Naive thymus-derived CD8-positive, alpha-beta T cell (primary cell): ENCODE measurements around the gene SULT1A1. TPM values are rescaled to one million over a fixed set of nuclear protein-coding genes. Genes with fewer than 3 reads are reported as not detected.
A peak's percentile ranks its signal among the peaks of the same experiment; 100 is the strongest.
"Not testable (repeated sequence)": the region's sequence is repeated elsewhere in the genome, so short reads cannot be mapped to it uniquely, and the experiment has no call there.

ENCODE experiments used
- ATAC-seq, 2 donors: fragments of 150-1000 bp; cut with Tn5 transposase in 1 of 2; sonication (Bioruptor Pico), chemical (Tn5 transposase) in 1 of 2; 1 replicate in 1 of 2; 2 replicates in 1 of 2; pipeline ENCODE4 v1.10.0; 2021; ENCODE audit warnings: mild to moderate bottlenecking in 2 of 2, moderate library complexity in 2 of 2
- POLR2A ChIA-PET: fragments of 350-600 bp; sonication (Branson Sonifier 250); formaldehyde crosslinking; loops from one replicate; lab custom pipeline; 2021; ENCODE audit warnings: antibody characterized with exemption; lab: Charles Lee
- DNase-seq, 10 donors: peaks; one replicate each; pipeline versions ENCODE4 v3.0.0 to v3.0.0-alpha.2; 2020 to 2022
- H3K27ac Mint-ChIP-seq, 10 donors: one replicate each; pipeline ENCODE4 v1.8.0; 2020 to 2022; ENCODE audit warnings: mild to moderate bottlenecking in 10 of 10, mixed read lengths in 10 of 10, moderate library complexity in 4 of 10, inconsistent platforms in 1 of 10
- H3K27me3 Mint-ChIP-seq, 5 donors: one replicate each; pipeline ENCODE4 v1.8.0; 2021 to 2022; ENCODE audit warnings: mixed read lengths in 5 of 5
- H3K36me3 Mint-ChIP-seq, 3 donors: one replicate each; pipeline ENCODE4 v1.8.0; 2020 to 2022; ENCODE audit warnings: mixed read lengths in 3 of 3, mild to moderate bottlenecking in 2 of 3, inconsistent platforms in 1 of 3
- H3K4me1 Mint-ChIP-seq, 4 donors: one replicate each; pipeline ENCODE4 v1.8.0; 2021 to 2022; ENCODE audit warnings: mixed read lengths in 4 of 4
- H3K4me3 Mint-ChIP-seq, 10 donors: one replicate each; pipeline ENCODE4 v1.8.0; 2020 to 2022; ENCODE audit warnings: mild to moderate bottlenecking in 10 of 10, mixed read lengths in 10 of 10, moderate library complexity in 6 of 10, inconsistent platforms in 1 of 10
- H3K9me3 Mint-ChIP-seq, 9 donors: one replicate each; pipeline ENCODE4 v1.8.0; 2020 to 2022; ENCODE audit warnings: mixed read lengths in 9 of 9, mild to moderate bottlenecking in 3 of 9, inconsistent platforms in 1 of 9, moderate library complexity in 1 of 9
- polyA plus RNA-seq, 3 donors: library from polyadenylated mRNA; unstranded; fragments of 300-500 nt; fragmentation: Illumina TruSeq; gene quantifications; one replicate each; pipeline ENCODE4 v1.2.3, GENCODE V29; 2021
- total RNA-seq, 8 experiments: library from RNA in 2 of 8; stranded (reverse) in 2 of 8; gene quantifications; one replicate each; pipeline ENCODE4 v1.2.3 and lab custom pipeline; 2021 to 2026

SULT1A1 gene
- total and polyA plus RNA-seq, 5 experiments from 2014 or later: 3.3 to 20.9 (median 12.6) TPM

- H3K9me3 Mint-ChIP-seq: no peaks in the 10 kb centered on the region
- H3K27me3 Mint-ChIP-seq: no peaks in the 10 kb centered on the region
- no peak overlapping the region for H3K4me3 Mint-ChIP-seq
- POLR2A ChIA-PET: no interaction called here
- peaks cover 2 to 16% (median 5%) of the 10 kb centered on the region in 4 donors for H3K4me1 Mint-ChIP-seq
- no peak for DNase-seq
- peaks cover 0 to 39% (median 5%) of the 10 kb centered on the region in 3 donors for H3K36me3 Mint-ChIP-seq
- ATAC-seq: no peak
- H3K27ac Mint-ChIP-seq: peak overlapping the region in 3 of 10 donors; percentile 20 to 75 (median 55)
These were observed 6.8 kb upstream of the SULT1A1 start for GRCh38 chr16:28616636-28617035.

DNA sequence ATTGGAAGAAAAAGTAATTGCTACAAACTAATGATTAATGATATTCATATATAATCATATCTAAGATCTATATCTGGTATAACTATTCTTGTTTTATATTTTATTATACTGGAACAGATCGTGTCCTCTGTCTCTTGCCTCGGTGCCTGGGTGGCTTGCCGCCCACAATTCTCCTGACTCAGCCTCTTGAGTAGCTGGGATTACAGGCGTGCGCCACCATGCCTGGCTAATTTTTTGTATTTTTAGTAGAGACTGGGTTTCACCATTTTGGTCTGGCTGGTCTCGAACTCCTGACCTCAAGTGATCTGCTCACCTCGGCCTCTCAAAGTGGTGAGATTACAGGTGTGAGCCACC, 6.4 kb upstream of the SULT1A1 start:
- H3K4me3 Mint-ChIP-seq, DNase-seq, POLR2A ChIA-PET, H3K9me3 Mint-ChIP-seq, ATAC-seq, H3K27me3 Mint-ChIP-seq: not testable (repeated sequence)
- H3K36me3 Mint-ChIP-seq: peaks cover 0 to 38% (median 5%) of the 10 kb centered on the region in 3 donors
- peaks cover 0 to 14% (median 2%) of the 10 kb centered on the region in 4 donors for H3K4me1 Mint-ChIP-seq
- peak overlapping the region in 2 of 10 donors; percentile 55 to 75 for H3K27ac Mint-ChIP-seq

DNA sequence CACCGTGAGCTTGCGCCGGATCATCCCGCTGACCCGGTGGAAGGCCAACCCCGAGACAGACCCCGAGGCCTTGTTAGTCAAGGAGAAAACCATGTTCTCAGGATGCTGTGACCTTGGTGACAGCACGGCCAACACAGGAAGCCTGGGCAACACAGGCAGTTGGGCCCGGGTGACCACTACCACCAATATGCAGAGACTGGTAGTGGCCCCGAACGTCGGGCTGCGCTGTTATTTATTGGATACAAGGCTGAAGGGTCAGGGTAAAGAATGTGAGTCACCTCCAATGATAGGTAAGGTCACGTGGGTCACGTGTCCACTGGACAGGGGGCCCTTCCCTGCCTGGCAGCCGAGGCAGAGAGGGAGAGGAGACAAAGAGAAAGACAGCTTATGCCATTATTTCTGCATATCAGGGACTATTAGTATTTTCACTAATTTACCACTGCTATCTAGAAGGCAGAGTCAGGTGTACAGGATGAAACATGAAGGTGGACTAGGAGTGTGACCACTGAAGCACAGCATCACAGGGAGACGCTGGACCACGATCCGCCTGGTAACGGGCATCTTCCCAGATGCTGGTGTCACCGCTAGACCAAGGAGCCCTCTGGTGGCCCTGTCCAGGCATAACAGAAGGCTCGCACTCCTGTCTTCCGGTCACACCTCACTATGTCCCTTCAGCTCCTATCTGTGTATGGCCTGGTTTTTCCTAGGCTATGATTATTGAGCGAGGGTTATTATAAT, 5.8 kb upstream of the SULT1A1 start:
- ATAC-seq, H3K27me3 Mint-ChIP-seq, H3K27ac Mint-ChIP-seq, H3K4me3 Mint-ChIP-seq, POLR2A ChIA-PET, H3K9me3 Mint-ChIP-seq: not testable (repeated sequence)
- DNase-seq: peak in 3 of 10 donors; percentile 22 to 26 (median 22)
- Mint-ChIP-seq H3K36me3 (peaks cover 0 to 33% (median 5%) of the 10 kb centered on the region in 3 donors), H3K4me1 (peaks cover 4 to 14% (median 7%) of the 10 kb centered on the region in 4 donors)

GRCh38 chr16:28614561-28614960, 4.7 kb upstream of the SULT1A1 start:
- peaks cover 0 to 25% (median 5%) of the 10 kb centered on the region in 3 donors for H3K36me3 Mint-ChIP-seq
- H3K9me3 Mint-ChIP-seq, DNase-seq, H3K4me3 Mint-ChIP-seq, ATAC-seq, POLR2A ChIA-PET, H3K27me3 Mint-ChIP-seq: not testable (repeated sequence)
- peak overlapping the region in 1 of 10 donors; percentile 40 for H3K27ac Mint-ChIP-seq
- H3K4me1 Mint-ChIP-seq: peaks cover 6 to 21% (median 16%) of the 10 kb centered on the region in 4 donors

DNA sequence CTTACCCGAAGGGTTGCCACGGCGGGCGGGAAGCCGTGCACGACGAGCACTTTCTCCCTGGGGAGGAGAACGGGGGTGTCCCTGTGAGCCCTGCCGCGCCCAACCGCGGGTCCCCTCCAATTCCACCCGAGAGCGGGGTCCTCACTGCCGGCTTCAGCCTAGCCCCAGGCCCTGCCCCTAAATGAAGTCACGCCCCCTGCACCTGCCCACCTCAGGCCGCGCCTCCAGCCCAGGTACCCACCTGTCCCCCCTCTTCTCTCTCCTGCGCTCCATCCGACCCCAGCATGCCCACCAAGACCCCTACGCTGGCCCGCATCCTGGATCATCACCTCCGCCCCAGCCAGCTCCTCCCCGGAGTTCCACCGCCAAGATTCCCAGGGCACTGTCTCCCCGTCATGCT, 4.1 kb upstream of the SULT1A1 start:
- H3K9me3 Mint-ChIP-seq, DNase-seq, POLR2A ChIA-PET, ATAC-seq, H3K4me3 Mint-ChIP-seq, H3K27ac Mint-ChIP-seq, H3K27me3 Mint-ChIP-seq: not testable (repeated sequence)
- Mint-ChIP-seq H3K4me1 (peaks cover 6 to 25% (median 20%) of the 10 kb centered on the region in 4 donors), H3K36me3 (peaks cover 0 to 19% (median 2%) of the 10 kb centered on the region in 3 donors)

GRCh38 chr16:28612359-28613280, 2.8 kb upstream of the SULT1A1 start:
- H3K4me3 Mint-ChIP-seq, POLR2A ChIA-PET, H3K27ac Mint-ChIP-seq, H3K9me3 Mint-ChIP-seq, H3K36me3 Mint-ChIP-seq, H3K27me3 Mint-ChIP-seq, DNase-seq: not testable (repeated sequence)
- H3K4me1 Mint-ChIP-seq: peaks cover 6 to 25% (median 20%) of the 10 kb centered on the region in 4 donors
- peak; percentile 97 to 98 for ATAC-seq

DNA sequence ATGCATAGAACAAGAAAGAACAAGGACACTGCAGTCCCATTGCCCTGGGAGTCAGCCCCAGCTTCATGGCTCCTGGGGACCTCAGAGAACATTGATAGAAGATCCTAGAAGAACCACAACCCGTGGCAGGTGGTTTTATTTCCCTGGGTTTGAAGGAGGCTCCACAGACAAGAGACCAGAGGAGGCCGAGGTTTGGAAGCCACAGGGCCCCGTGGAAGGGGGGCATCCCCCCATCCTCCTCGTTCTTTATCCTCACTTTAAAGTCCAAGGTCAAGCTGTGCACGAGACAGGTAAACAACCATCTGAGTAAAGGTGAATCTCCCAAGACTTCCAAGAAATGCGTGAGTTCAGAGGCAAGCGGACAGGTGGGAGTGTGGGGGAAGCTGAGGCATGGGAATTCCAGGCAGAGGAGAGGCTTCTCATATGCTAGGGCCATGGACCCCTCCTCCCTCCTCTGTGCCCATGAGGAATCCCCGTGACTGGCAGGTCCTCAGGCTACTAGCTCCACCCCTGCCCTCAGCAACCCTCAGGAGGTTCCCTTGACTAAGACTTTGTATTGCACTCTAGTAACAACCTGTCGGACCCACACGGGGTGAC, 849 bp upstream of the SULT1A1 start:
- Mint-ChIP-seq H3K9me3 (no peaks in the 10 kb centered on the region), H3K36me3 (peaks cover 0 to 3% (median 0%) of the 10 kb centered on the region in 3 donors), H3K4me3 (peak overlapping the region in 3 of 10 donors; percentile 20 to 40 (median 30)), H3K27ac (peak overlapping the region in 8 of 10 donors; percentile 20 to 81 (median 40)), H3K27me3 (no peaks in the 10 kb centered on the region), H3K4me1 (peaks cover 6 to 24% (median 16%) of the 10 kb centered on the region in 4 donors)
- no peak for DNase-seq
- POLR2A ChIA-PET: interaction anchor here (1.5 kb wide), 1 partner anchor 56 kb away, joined by 3 read pairs; no protein-coding TSS in a partner anchor
- no peak for ATAC-seq

DNA sequence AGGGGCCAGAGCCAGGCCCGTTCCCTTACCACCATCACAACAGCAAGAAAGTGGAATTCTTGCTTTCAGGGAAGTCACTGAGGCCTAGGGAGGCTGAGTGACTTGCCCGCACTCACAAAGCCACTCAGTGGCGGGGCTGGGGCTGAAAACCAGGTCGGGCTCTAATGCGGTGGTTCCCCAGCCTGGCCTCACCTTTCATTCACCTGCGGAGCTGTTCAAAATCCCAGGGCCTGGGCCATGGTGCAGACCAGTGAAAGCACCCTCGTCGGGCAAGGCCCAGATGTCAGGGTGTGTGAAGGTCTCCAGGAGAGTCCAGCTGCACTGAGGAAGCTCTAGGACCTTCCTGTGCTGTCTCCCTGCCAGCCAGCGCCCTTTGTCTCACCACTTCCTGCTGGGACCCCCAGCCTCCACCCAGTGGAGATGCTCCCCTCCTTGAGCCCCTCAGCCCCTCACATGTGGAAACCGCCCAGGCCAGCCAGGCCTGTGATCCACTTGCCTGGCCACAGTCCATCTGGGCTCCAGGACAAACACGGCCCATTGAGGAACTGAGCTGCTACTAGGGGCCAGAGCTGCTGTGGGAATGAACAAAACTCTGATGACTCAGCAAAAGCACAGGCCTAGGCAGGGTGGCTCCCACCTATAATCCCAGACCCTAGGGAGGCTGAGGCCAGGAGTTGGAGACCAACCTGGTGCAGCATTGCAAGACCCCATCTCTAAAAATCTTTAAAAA, 812 bp downstream of the SULT1A1 start:
- DNase-seq, ATAC-seq, H3K36me3 Mint-ChIP-seq, H3K9me3 Mint-ChIP-seq, H3K27me3 Mint-ChIP-seq: not testable (repeated sequence)
- POLR2A ChIA-PET: interaction anchor here (0.7 to 1.5 kb wide), 2 partner anchors 55 to 117 kb away, joined by 3 read pairs; partner anchors contain the start of gene CLN3
- Mint-ChIP-seq H3K4me3 (peak overlapping the region in 1 of 10 donors; percentile 40), H3K27ac (peak overlapping the region in 4 of 10 donors; percentile 6 to 81 (median 76)), H3K4me1 (peaks cover 6 to 24% (median 16%) of the 10 kb centered on the region in 4 donors)

DNA sequence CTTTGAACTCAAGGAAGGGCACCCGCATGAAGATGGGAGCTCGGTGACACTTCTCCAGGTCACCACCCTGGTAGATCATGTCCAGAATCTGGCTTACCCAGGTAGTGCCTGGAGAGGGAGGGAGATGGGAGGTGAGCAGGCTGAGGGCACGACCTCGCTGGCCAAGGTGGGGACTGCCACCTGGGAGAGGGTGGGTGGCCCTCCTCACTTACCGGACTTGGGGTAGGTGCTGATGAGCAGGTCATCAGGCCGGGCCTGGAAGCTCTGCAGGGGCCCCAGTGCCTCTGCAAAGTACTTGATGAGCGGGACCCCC, 1.4 kb downstream of the SULT1A1 start:
- not testable (repeated sequence) for DNase-seq, H3K4me3 Mint-ChIP-seq, H3K9me3 Mint-ChIP-seq, H3K27me3 Mint-ChIP-seq, H3K36me3 Mint-ChIP-seq, ATAC-seq
- POLR2A ChIA-PET: interaction anchor here (0.7 kb wide), 1 partner anchor 11 kb away, joined by 3 read pairs; no protein-coding TSS in a partner anchor
- peaks cover 6 to 24% (median 16%) of the 10 kb centered on the region in 4 donors for H3K4me1 Mint-ChIP-seq
- peak overlapping the region in 1 of 10 donors; percentile 50 for H3K27ac Mint-ChIP-seq

DNA sequence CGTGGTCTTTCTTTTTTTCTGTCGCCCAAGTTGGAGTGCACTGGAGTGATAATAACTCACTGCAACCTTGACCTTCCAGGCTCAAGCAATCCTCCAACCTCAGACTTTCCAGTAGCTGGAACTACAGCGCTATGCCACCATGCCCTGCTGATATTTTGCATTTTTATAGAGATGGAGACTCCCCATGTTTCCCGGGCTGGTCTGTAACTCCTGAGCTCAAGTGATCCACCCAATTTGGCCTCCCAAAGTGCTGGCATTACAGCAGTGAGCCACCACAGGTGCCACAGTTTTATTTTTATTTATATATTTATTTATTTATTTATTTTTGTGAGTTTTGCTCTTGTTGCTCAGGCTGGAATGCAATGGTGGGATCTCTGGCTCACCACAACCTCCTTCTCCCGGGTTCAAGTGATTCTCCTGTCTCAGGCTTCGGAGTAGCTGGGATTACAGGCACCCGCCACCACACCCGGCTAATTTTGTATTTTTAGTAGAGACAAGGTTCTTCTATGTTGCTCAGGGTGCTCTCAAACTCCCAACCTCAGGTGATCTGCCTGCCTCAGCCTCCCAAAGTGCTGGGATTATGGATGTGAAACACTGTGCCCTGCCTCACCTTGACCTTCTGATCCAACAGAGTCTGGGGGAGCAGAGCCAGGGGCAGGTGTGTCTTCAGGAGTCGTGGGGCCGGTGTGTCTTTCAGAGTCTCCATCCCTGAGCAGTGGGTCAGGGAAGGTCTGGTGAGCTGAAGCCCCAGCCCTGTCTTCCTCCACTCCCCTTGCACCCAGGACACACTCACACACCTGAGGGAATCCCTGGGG, 2.0 kb downstream of the SULT1A1 start:
- ATAC-seq, H3K4me3 Mint-ChIP-seq, H3K27me3 Mint-ChIP-seq, H3K36me3 Mint-ChIP-seq, DNase-seq, H3K9me3 Mint-ChIP-seq: not testable (repeated sequence)
- POLR2A ChIA-PET: interaction anchor here (0.7 kb wide), 1 partner anchor 10 kb away, joined by 3 read pairs; no protein-coding TSS in a partner anchor
- Mint-ChIP-seq H3K4me1 (peaks cover 6 to 24% (median 16%) of the 10 kb centered on the region in 4 donors), H3K27ac (peak overlapping the region in 1 of 10 donors; percentile 50)

GRCh38 chr16:28607116-28607623, 2.7 kb downstream of the SULT1A1 start:
- no peak overlapping the region for H3K4me3 Mint-ChIP-seq
- no peaks in the 10 kb centered on the region for H3K27me3 Mint-ChIP-seq
- POLR2A ChIA-PET: no interaction called here
- no peaks in the 10 kb centered on the region for H3K9me3 Mint-ChIP-seq
- DNase-seq: no peak
- H3K36me3 Mint-ChIP-seq: peaks cover 0 to 4% (median 3%) of the 10 kb centered on the region in 3 donors
- H3K27ac Mint-ChIP-seq: peak overlapping the region in 1 of 10 donors; percentile 75
- no peak for ATAC-seq
- peaks cover 6 to 24% (median 16%) of the 10 kb centered on the region in 4 donors for H3K4me1 Mint-ChIP-seq
